Astrocyte of the cerebellum (primary cell): Measurements from ENCODE around the gene CPSF2.
A peak's percentile ranks its signal among the peaks of the same experiment; 100 is the strongest.

Experiments
- DNase-seq: peaks from one replicate; pipeline ENCODE4 v3.0.0-alpha.2; 2011; ENCODE audit warnings: low read depth
- H3K4me3 ChIP-seq: 2 replicates; pipeline ENCODE4 v1.5.1; 2011; ENCODE audit warnings: mild to moderate bottlenecking, low read depth, low read length, moderate library complexity
- in situ Hi-C: cut with HindIII; loops from 2 replicates; pipeline ENCODE4 v1.10.0; 2017; ENCODE audit warnings: low sequenced_read_pairs
- TF ChIP-seq, protein P1 (sequence below): IDR thresholded peaks from 2 replicates; pipeline ENCODE4 v1.5.1; 2012; ENCODE audit warnings: low read length, low read depth, moderate library complexity, mild to moderate bottlenecking; ENCODE audit errors: missing control alignments

The CPSF2 gene

DNA sequence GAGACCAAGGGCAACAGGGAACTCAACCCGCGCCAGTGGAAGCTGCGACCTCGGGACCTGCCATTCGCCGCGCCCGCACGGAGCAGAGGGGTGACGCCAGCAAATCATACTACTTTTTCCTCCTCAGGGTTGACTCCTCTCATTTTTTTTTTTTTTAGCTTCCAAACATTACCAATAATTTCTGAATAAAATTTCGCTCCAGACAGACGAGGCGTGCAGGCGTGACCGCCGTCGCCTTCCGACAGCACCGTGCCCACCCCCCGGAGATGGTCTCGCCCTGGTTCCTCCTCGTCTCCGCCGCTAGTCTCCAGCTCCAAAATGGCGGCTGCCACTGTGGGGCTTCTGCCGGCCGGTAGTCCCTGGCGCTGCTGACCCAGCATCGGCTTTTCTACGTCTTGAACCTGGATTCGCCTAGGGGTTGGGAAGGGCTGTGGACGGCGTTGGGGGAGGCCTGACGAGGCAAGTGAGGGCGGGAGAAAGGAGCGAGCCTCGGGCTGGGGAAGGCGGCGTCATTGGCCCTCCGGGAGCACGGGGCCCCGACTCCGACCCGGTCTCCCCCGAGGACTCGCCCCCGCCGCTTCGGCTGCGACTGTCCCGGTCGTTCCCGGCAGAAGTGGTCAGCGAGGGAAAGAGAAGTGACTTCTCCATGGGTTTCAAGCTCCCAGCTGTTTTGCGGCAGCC lies at the start of gene CPSF2, which contains the start of gene NDUFB1:
CPSF2 (plus strand) TSS at position 300 of the 681 bp plus-strand sequence. CDS start 9,016 bp downstream, outside the sequence.
NDUFB1 (minus strand) TSS at position 37 of the 681 bp plus-strand sequence. CDS start 4,069 bp downstream, outside the sequence.
- peak within 1 kb of the TSS; percentile 91 for H3K4me3 ChIP-seq
- TF ChIP-seq, protein P1, sequence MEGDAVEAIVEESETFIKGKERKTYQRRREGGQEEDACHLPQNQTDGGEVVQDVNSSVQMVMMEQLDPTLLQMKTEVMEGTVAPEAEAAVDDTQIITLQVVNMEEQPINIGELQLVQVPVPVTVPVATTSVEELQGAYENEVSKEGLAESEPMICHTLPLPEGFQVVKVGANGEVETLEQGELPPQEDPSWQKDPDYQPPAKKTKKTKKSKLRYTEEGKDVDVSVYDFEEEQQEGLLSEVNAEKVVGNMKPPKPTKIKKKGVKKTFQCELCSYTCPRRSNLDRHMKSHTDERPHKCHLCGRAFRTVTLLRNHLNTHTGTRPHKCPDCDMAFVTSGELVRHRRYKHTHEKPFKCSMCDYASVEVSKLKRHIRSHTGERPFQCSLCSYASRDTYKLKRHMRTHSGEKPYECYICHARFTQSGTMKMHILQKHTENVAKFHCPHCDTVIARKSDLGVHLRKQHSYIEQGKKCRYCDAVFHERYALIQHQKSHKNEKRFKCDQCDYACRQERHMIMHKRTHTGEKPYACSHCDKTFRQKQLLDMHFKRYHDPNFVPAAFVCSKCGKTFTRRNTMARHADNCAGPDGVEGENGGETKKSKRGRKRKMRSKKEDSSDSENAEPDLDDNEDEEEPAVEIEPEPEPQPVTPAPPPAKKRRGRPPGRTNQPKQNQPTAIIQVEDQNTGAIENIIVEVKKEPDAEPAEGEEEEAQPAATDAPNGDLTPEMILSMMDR, result no peak
- in situ Hi-C loops, result no loop called here
- peak; percentile 34 for DNase-seq

DNA sequence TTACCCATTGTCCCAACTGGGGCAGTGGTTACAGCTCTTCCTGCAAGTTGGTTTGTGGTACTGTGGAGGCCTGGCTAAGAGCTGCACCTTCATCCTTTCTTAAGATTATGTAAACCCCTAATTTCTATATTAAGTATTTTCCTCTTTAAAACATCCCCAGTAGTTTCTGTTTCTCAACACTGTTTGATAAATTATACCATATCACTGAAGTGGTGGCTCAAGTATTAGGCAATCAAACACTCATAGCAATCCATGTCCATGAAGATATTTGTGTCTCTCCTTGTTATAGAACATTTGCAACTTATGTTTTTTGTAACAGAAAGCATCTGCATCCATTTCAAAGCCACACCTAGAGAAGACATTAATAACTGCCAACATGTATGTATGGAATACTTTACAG lies 47.2 kb upstream of the CPSF2 start:
- in situ Hi-C loops, result no loop called here
- no peak overlapping the region for H3K4me3 ChIP-seq
- DNase-seq, result no peak
- TF ChIP-seq, protein P1, result no peak

DNA sequence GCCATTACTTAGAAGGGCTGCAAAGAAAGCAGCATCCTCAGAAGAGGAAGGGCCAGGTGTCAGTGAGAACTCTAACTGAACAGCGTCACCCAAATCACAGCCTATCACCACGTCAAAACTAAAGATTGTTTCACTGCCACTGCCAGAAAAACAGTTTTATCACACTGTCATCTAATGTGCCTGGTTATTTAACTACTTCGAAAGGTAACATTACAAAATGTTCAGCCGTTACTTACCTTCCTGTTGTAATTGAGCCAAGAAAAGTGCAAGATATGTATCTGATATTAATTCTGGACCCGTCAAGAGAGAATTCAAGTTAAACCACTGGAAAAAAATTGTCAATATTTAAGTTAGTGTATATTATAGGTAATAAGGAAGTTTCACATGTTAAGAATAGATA lies 33.3 kb upstream of the CPSF2 start:
- in situ Hi-C loops, result no loop called here
- TF ChIP-seq, protein P1, result no peak
- H3K4me3 ChIP-seq, result no peak overlapping the region
- DNase-seq, result no peak

DNA sequence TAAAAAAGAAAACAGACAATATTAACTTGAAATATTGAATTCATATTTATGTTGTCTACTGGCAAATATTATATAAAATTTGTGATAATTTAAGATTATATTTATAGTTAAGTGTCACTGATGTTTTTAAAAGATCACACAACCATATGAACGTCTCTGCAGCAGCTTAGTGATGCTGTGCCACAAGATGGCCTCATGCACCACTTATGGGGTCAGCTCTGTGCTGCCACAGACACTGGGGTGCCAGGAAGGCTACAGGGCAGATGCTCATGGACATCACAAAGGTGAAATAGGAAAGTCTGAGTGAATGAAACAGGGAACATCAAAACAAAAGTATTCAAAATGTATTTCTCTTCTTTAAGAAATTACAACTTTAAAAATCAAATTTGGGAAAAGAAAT lies 28.4 kb upstream of the CPSF2 start:
- DNase-seq, result no peak
- in situ Hi-C loops, result no loop called here
- H3K4me3 ChIP-seq, result no peak overlapping the region
- TF ChIP-seq, protein P1, result peak; percentile 8

DNA sequence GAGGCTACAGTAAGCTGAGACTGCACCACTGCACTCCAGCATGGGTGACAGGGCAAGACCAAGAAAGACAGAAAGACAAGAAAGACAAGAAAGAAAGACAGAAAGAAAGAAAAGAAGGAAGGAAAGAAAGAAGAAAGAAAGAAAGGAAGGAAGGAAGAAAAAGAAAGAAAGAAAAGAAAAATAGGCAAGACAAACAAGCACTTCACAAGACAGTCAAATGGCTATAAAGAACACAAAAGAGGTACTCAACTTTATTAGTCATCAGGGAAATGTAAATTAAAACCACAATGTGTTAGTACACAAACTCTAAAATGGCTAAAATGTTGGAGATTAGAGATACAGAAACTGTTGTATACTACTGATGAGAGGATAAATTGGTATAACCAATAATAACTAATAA lies 22.0 kb upstream of the CPSF2 start:
- DNase-seq, result no peak
- TF ChIP-seq, protein P1, result no peak
- in situ Hi-C loops, result no loop called here
- H3K4me3 ChIP-seq, result no peak overlapping the region

DNA sequence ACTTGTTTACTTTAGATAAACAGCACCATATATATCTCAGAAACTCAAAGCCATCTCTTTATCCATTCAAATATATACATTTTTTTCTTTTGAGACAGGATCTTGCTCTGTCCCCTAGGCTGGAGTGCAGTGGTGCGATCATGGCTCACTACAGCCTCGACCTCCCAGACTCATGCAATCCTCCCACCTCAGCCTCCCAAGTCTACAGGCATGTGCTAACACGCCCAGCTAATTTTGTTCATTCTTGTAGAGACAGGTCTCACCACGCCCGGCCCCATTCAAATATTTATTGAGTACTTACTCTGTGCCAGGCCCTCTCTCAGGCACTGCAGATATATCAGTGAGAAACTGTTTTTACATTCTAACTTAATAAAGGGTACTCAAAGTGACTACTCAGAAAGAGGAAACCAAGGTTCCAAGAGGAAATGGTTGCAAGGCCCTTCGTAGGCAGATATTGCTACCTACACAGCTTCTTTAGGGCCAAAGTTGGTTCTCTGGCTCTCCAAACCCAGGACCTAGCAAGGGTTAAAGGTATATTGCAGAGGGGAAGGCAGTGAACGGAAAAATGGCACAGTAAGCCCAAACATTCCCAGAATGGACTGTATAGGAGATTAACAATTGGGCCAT lies 18.3 kb upstream of the CPSF2 start:
- DNase-seq, result no peak
- H3K4me3 ChIP-seq, result no peak overlapping the region
- TF ChIP-seq, protein P1, result no peak
- in situ Hi-C loops, result no loop called here
